Measurements from ENCODE around the gene PUS10. TPM values are rescaled to one million over a fixed set of nuclear protein-coding genes. Genes with fewer than 3 reads are reported as not detected.
A peak's percentile ranks its signal among the peaks of the same experiment; 100 is the strongest.

PUS10 gene
- total RNA-seq, 2 experiments from 2014 or later, result 2.0 to 2.6 TPM

- Histone ChIP-seq H3K27ac (ENCODE audit: low read depth in 1 of 2, low read length in 2 of 2) (no peak overlapping the region), H3K36me3 (ENCODE audit: insufficient read depth, low read length) (no peaks in the 10 kb centered on the region), H3K4me1 (ENCODE audit: insufficient read depth, low read length) (peaks cover 4% of the 10 kb centered on the region), H3K27me3 (ENCODE audit: control insufficient read depth in 1 of 2, insufficient read depth in 2 of 2, low read length in 2 of 2) (no peaks in the 10 kb centered on the region), H3K9me3 (ENCODE audit: control insufficient read depth in 1 of 2, insufficient read depth in 1 of 2, low read length in 2 of 2) (peaks cover 0 to 6% of the 10 kb centered on the region in 2 experiments), H3K4me3 (ENCODE audit: low read length) (no peak overlapping the region)
- intact Hi-C loops (cut with DNase I, micrococcal nuclease), result no loop called here
- ChIA-PET POLR2A (no interaction called here), CTCF (interaction anchor here (0.7 kb wide), 1 partner anchor 136 kb away, joined by 3 read pairs; no protein-coding TSS in a partner anchor)
- ATAC-seq (ENCODE audit: poor library complexity), result no peak
- DNase-seq, result no peak
- Mint-ChIP-seq H3K27ac (no peak overlapping the region), H3K4me3 (no peak overlapping the region), H3K9me3 (no peaks in the 10 kb centered on the region), H3K36me3 (ENCODE audit: low read depth) (no peaks in the 10 kb centered on the region), H3K4me1 (ENCODE audit: low read depth) (peaks cover 26% of the 10 kb centered on the region), H3K27me3 (no peaks in the 10 kb centered on the region)
- TF ChIP-seq CTCF (IDR thresholded peaks at IDR 0.05), result no peak
These were observed 45.0 kb downstream of the PUS10 start for GRCh38 chr2:60972889-60973656.

- ChIA-PET CTCF (interaction anchor here (0.9 kb wide), 1 partner anchor 259 kb away, joined by 3 read pairs; no protein-coding TSS in a partner anchor), POLR2A (interaction anchor here (0.6 to 3.5 kb wide), 6 partner anchors 8 to 99 kb away, joined by 3 to 18 read pairs (median 4); partner anchors contain the start of genes REL and SANBR)
- Mint-ChIP-seq H3K27me3 (no peaks in the 10 kb centered on the region), H3K9me3 (no peaks in the 10 kb centered on the region), H3K36me3 (ENCODE audit: low read depth) (peaks cover 4% of the 10 kb centered on the region), H3K4me3 (peak overlapping the region; percentile 62), H3K4me1 (ENCODE audit: low read depth) (peaks cover 64% of the 10 kb centered on the region), H3K27ac (peak overlapping the region; percentile 38)
- H3K27me3 ChIP-seq (ENCODE audit: control insufficient read depth in 1 of 2, insufficient read depth in 2 of 2, low read length in 2 of 2), result no peaks in the 10 kb centered on the region
- TF ChIP-seq CTCF (IDR thresholded peaks at IDR 0.05), result no peak
- H3K4me1 ChIP-seq (ENCODE audit: insufficient read depth, low read length), result peaks cover 4% of the 10 kb centered on the region
- H3K9me3 ChIP-seq (ENCODE audit: control insufficient read depth in 1 of 2, insufficient read depth in 1 of 2, low read length in 2 of 2), result no peaks in the 10 kb centered on the region
- no peak overlapping the region for H3K4me3 ChIP-seq (ENCODE audit: low read length)
- no peak overlapping the region for H3K27ac ChIP-seq (ENCODE audit: low read depth in 1 of 2, low read length in 2 of 2)
- DNase-seq (peak in 1 of 14 experiments; percentile 40), ATAC-seq (ENCODE audit: poor library complexity) (peak; percentile 62)
- intact Hi-C loops (cut with DNase I, micrococcal nuclease), result no loop called here
- H3K36me3 ChIP-seq (ENCODE audit: insufficient read depth, low read length), result no peaks in the 10 kb centered on the region
These were observed 51.3 kb downstream of the PUS10 start for GRCh38 chr2:60966507-60967405.

- peak overlapping the region in 1 of 2 donors; percentile 9 for H3K27ac ChIP-seq (ENCODE audit: low read depth in 1 of 2, low read length in 2 of 2)
- TF ChIP-seq CTCF (IDR thresholded peaks at IDR 0.05), result no peak
- intact Hi-C loops (cut with DNase I, micrococcal nuclease), result no loop called here
These were observed 52.6 kb downstream of the PUS10 start for GRCh38 chr2:60965499-60965785.

More at GRCh38 chr2:60965499-60965785, 52.6 kb downstream of the PUS10 start:
- peak overlapping the region; percentile 88 for H3K27ac Mint-ChIP-seq
- H3K27me3 Mint-ChIP-seq, result no peaks in the 10 kb centered on the region
- H3K4me3 Mint-ChIP-seq, result peak overlapping the region; percentile 52
- H3K4me3 ChIP-seq (ENCODE audit: low read length), result no peak overlapping the region
- no peaks in the 10 kb centered on the region for H3K27me3 ChIP-seq (ENCODE audit: control insufficient read depth in 1 of 2, insufficient read depth in 2 of 2, low read length in 2 of 2)
- DNase-seq (no peak), ATAC-seq (ENCODE audit: poor library complexity) (no peak)
- no peaks in the 10 kb centered on the region for H3K9me3 Mint-ChIP-seq
- CTCF ChIA-PET, result no interaction called here
- H3K4me1 Mint-ChIP-seq (ENCODE audit: low read depth), result peaks cover 58% of the 10 kb centered on the region
- H3K4me1 ChIP-seq (ENCODE audit: insufficient read depth, low read length), result peaks cover 3% of the 10 kb centered on the region
- no peaks in the 10 kb centered on the region for H3K9me3 ChIP-seq (ENCODE audit: control insufficient read depth in 1 of 2, insufficient read depth in 1 of 2, low read length in 2 of 2)
- peaks cover 4% of the 10 kb centered on the region for H3K36me3 Mint-ChIP-seq (ENCODE audit: low read depth)
- no peaks in the 10 kb centered on the region for H3K36me3 ChIP-seq (ENCODE audit: insufficient read depth, low read length)
- POLR2A ChIA-PET, result interaction anchor here (1.0 to 3.5 kb wide), 6 partner anchors 27 to 209 kb away, joined by 3 to 18 read pairs (median 4); partner anchors contain the start of genes PAPOLG, PEX13 and REL
